Mononuclear cell (primary cell): Measurements from ENCODE around the gene SLC24A3. TPM values are rescaled to one million over a fixed set of nuclear protein-coding genes. Genes with fewer than 3 reads are reported as not detected.
"Not testable (repeated sequence)": the region's sequence is repeated elsewhere in the genome, so short reads cannot be mapped to it uniquely, and the experiment has no call there.

ENCODE experiments used
- H3K27me3 ChIP-seq: 2 replicates; pipeline ENCODE4 v1.6.0; 2011; ENCODE audit warnings: low read length, control low read depth; ENCODE audit not compliant: insufficient read depth
- H3K4me1 ChIP-seq: 2 replicates; pipeline ENCODE4 v1.5.1; 2011; ENCODE audit warnings: mild to moderate bottlenecking, low read length, control low read depth; ENCODE audit not compliant: insufficient read depth
- H3K4me3 ChIP-seq: 2 replicates; pipeline ENCODE4 v1.5.1; 2011; ENCODE audit warnings: mild to moderate bottlenecking, low read length, moderate library complexity
- H3K9me3 ChIP-seq: 2 replicates; pipeline ENCODE4 v1.5.1; 2011; ENCODE audit warnings: low read depth, mild to moderate bottlenecking, control low read depth, low read length
- total RNA-seq: library from RNA; depleted of rRNA; stranded (reverse); fragments of >200 nt; gene quantifications from one replicate; pipeline ENCODE4 v1.2.3, GENCODE V29; 2012

The SLC24A3 gene
- total RNA-seq, 1 donor = 1.0 TPM

DNA sequence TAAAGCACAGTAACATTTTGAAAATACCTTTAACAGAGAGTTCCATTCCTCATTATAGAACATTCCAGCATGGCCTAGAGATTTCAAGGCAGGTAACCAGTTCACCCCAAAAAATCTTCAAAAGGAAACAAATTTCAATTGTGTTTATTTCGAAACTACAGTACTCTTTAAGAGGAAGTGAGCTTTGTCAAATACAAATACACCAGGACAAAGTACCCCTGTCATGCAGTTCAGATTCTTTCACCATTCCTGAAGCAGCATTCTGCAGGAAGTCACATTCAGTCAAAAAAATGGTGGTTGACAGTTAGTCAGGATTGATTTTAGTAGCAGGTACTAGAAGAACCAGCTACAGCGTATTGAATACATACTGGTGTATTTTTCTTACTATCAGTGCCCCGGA lies 456.0 kb downstream of the SLC24A3 start:
- H3K4me1 ChIP-seq = peaks cover 18% of the 10 kb centered on the region
- no peaks in the 10 kb centered on the region for H3K9me3 ChIP-seq
- H3K4me3 ChIP-seq = no peak overlapping the region
- H3K27me3 ChIP-seq = no peaks in the 10 kb centered on the region

DNA sequence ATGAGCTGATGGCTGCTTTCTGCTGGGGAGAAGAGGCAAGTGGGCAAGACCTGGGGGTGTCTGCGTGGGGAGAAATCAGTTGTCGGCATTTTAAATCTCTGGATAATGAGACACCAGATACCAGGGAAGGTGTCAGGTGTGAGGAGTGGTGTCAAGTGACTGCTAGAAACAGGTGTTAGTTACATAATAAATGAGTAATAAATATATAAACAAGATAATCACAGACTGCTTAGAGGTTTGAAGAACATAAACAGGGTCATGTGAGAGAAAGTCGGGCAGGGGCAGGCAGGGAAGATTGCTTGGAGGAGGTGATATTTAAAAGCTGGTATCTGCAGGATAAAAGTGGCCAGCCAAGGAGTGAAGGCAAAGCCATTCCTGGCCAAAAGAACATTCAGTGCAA lies 458.4 kb downstream of the SLC24A3 start:
- Histone ChIP-seq H3K4me1 (peaks cover 18% of the 10 kb centered on the region), H3K27me3 (no peaks in the 10 kb centered on the region), H3K9me3 (no peaks in the 10 kb centered on the region), H3K4me3 (no peak overlapping the region)

DNA sequence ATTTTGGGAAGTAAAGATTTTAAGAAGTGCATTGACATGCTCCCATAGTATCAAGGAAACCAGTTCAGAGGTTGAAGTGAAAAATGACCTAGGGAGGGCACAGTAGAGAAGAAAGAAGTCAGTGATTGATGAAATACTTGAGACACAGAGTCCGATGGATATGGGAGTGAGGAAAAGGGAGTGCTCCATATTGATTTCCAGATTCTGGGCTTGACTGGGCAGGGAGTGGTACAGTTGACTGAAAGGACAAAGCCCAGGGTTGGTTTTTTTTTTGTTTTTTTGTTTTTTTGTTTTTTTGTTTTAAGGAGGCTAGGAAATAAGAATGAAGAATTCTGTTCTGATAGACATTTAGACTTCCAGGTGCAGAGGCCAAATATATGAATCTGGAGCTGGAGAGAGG lies 458.9 kb downstream of the SLC24A3 start:
- H3K4me3 ChIP-seq = no peak overlapping the region
- peaks cover 18% of the 10 kb centered on the region for H3K4me1 ChIP-seq
- H3K9me3 ChIP-seq = no peaks in the 10 kb centered on the region
- H3K27me3 ChIP-seq = no peaks in the 10 kb centered on the region

DNA sequence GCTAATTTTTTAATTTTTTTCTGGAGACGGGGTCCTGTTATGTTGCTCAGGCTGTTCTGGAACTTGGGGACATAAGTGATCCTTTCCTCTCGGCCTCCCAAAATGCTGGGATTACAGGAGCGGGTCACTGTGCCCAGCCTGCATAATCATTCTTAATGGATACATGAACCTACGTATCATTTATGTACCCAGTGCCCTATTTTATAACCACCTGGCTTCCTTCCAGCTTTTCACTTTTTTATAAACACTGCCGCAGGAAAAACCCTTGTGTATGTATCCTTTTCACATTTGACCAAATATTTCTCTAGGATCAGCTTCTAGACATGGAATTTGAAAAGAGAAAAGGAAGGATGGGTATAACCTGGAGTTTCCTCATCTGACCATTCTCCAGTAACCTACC lies 460.1 kb downstream of the SLC24A3 start:
- Histone ChIP-seq H3K27me3 (no peaks in the 10 kb centered on the region), H3K4me3 (no peak overlapping the region), H3K9me3 (no peaks in the 10 kb centered on the region), H3K4me1 (peaks cover 18% of the 10 kb centered on the region)

DNA sequence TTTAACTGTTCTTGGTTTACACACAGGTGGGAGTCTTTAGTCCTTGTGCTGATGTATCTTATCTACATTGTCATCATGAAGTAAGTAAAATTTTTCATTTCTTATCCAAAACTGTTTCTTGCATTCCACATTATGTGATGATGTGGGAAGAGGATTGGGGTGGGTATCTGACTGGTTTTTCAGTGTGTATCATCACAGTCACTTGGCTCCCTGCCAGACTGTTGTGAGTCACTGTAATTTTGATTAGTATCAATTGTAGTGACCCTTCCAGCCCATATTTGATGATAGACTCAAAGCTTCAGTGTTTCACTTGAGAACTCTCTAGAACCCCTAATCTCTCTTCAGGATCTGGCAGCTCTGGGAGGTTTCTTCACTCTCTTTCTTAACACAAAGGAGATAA lies 461.1 kb downstream of the SLC24A3 start:
- H3K9me3 ChIP-seq = no peaks in the 10 kb centered on the region
- peaks cover 16% of the 10 kb centered on the region for H3K4me1 ChIP-seq
- no peaks in the 10 kb centered on the region for H3K27me3 ChIP-seq
- no peak overlapping the region for H3K4me3 ChIP-seq

DNA sequence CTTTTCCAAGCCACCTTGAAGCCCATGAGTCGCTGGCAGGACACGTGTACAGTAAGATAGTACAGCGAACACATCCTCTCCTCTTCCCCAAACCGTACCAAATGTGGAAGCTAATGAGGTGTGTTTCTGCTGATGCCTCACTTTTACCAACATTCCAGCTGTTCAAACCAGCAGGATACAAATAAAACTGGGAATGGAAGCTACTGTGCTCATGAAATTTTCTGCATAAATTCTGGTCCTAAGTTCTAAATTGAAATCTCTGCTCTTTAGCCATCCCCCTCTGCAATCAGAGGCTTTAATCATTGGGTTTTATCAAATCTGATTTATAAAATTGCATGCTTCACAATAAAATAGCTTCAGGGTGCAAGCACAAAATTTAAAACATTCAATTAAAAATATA lies 463.8 kb downstream of the SLC24A3 start:
- H3K27me3 ChIP-seq = no peaks in the 10 kb centered on the region
- H3K9me3 ChIP-seq = no peaks in the 10 kb centered on the region
- no peak overlapping the region for H3K4me3 ChIP-seq
- peaks cover 12% of the 10 kb centered on the region for H3K4me1 ChIP-seq

DNA sequence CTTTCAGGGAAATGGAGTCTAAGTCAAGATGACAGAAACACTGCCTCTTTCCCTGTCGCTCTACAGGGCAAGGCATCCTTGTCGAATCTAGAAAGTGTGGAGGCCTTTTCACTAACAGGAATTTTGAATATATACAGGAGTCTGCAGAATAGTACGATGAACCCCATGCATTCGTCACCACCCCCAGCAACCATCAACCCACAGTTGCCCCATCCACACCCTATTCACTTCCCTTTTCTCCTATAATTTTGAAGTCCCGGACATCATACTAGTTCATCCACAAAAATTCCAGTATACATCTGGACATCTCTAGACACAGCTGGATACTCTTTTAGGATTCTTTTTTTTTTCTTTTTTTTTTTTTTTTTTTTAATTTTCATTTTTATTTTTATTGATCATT lies 464.9 kb downstream of the SLC24A3 start:
- H3K27me3 ChIP-seq = no peaks in the 10 kb centered on the region
- peaks cover under 1% of the 10 kb centered on the region for H3K4me1 ChIP-seq
- no peaks in the 10 kb centered on the region for H3K9me3 ChIP-seq
- no peak overlapping the region for H3K4me3 ChIP-seq

DNA sequence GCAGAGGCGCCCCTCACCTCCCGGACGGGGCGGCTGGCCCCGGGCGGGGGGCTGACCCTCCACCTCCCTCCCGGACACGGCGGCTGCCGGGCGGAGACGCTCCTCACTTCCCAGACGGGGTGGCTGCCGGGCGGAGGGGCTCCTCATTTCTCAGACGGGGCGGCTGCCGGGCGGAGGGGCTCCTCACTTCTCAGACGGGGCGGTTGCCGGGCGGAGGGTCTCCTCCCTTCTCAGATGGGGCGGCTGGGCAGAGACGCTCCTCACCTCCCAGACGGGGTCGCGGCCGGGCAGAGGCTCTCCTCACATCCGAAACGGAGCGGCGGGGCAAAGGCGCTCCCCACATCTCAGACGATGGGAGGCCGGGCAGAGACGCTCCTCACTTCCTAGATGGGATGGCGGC lies 466.1 kb downstream of the SLC24A3 start:
- H3K4me3 ChIP-seq, H3K27me3 ChIP-seq, H3K9me3 ChIP-seq, H3K4me1 ChIP-seq: not testable (repeated sequence)

DNA sequence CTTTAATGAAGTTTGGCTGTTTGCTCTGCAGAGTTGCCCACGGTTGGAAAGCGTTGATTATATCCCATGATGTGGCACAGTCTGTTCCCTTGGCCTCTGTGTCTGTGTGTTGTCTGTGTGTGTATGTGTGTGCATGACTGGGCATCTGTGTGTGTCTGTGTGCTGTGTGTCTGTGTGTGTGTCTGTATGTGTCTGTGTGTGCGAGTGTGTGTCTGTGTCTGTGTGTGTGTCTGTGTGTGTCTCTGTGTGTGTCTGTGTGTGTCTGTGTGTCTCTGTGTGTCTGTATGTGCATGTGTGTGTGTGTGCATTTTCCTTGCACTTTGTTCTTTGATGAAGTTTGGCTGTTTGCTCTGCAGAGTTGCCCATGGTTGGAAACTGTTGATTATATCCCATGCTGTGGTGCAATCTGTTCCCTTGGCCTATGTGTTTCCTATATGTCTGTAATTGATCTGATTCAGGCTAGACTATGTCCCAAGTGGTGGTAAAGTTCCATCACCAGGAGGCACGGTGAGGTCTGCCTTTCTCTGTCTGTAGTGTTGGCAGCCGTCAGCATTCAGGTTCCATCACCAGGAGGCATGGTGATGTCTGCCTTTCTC lies 467.6 kb downstream of the SLC24A3 start:
- no peak overlapping the region for H3K4me3 ChIP-seq
- no peaks in the 10 kb centered on the region for H3K9me3 ChIP-seq
- no peaks in the 10 kb centered on the region for H3K4me1 ChIP-seq
- no peaks in the 10 kb centered on the region for H3K27me3 ChIP-seq

DNA sequence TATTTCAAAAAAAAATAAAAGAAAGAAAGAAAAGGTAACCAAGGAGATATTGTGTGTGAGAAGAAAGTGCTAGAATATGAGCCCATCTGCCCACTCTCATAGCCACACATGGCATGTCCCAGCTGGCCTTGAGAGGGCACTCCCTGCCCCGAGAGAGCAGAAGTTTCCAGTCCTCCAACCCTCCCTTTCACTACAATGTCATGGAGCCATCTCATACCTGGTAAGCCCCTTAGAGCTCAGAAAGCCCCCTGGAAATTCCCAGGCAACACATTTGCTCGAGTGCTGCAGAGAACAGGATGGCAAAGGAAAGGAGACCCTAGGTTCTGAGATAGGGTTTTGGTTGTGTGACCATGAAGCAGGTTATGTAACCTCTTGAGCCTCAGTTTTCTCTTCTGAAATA lies 469.8 kb downstream of the SLC24A3 start:
- H3K4me1 ChIP-seq = peaks cover 13% of the 10 kb centered on the region
- no peak overlapping the region for H3K4me3 ChIP-seq
- no peaks in the 10 kb centered on the region for H3K9me3 ChIP-seq
- no peaks in the 10 kb centered on the region for H3K27me3 ChIP-seq

DNA sequence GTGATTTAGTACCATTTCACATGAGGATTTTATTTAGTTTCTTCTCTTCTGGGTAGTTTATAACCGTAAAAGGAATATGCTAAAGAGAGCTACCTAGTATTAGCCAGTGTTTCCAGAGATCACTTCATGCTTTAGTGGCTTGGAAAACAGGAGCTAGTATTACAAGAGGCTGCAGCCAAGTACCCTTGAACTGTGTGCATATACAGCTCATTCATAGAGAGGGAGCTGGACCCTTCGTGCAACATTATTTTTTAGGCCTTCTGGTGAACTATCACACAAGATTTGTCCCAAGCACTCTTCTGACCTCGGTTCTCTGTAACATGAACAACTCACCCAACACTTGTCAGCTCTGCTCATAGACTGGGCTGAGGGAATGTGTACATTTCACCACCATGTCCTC lies 470.7 kb downstream of the SLC24A3 start:
- no peak overlapping the region for H3K4me3 ChIP-seq

DNA sequence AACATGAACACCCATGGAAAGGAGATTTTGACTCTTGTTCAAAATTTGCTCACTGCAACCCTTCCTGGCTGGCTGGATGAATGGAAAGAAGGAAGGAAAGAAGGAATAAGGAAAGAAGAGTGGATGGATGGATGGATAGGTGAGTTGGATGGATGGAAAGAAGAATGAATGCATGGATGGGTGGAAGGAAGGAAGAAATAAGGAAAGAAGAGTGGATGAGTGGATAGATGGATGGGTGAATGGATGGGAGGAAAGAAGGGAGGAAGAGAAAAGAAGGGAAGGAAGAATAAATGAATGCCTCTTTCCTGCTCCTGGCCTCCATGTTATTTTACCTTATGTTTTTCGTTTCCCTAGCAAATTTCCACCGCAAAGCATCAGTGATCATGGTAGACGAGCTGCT lies 471.4 kb downstream of the SLC24A3 start:
- Histone ChIP-seq H3K9me3 (no peaks in the 10 kb centered on the region), H3K4me3 (no peak overlapping the region), H3K27me3 (no peaks in the 10 kb centered on the region), H3K4me1 (peaks cover 13% of the 10 kb centered on the region)

More for the DNA sequence above, 470.7 kb downstream of the SLC24A3 start:
- H3K4me1 ChIP-seq = peaks cover 13% of the 10 kb centered on the region
- no peaks in the 10 kb centered on the region for H3K27me3 ChIP-seq
- no peaks in the 10 kb centered on the region for H3K9me3 ChIP-seq

DNA sequence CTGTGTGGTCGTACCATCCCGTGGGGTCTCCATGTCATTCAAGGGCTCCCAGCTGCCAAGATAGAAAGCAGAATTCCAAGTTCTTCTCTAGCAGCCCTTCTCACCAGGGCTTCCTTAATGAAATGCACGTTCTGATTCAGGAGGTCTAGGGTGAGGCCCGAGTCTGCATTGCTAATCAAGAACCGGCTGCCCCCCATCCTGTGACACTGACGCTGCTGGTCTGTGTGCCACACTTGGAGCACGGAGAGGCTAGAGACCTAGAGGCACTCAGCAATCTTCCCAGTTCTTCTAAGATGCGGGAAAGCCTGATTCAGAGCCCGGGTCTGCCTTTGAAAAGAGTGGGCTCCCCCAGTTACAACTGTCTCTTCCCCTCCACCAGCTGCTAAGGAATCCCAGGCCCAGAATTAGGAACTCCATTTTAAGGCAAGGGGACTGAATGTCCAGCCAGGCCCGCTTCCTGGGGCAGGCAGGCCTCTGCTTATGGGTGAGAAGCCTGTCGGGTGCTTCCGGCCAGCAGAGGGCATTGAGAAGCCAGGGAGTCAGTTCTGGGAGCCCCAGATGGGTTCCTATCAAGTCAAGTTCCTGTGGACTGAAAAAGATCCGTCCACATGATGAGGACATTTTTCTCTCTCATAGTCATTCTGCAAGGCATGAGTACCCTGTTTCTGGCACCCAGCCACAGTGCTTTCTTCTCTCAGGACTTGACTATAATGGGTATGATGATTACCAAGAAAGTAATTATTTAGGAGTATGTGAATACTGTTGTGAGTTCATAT lies 475.8 kb downstream of the SLC24A3 start:
- Histone ChIP-seq H3K4me3 (no peak overlapping the region), H3K27me3 (no peaks in the 10 kb centered on the region), H3K9me3 (no peaks in the 10 kb centered on the region), H3K4me1 (peaks cover 16% of the 10 kb centered on the region)

DNA sequence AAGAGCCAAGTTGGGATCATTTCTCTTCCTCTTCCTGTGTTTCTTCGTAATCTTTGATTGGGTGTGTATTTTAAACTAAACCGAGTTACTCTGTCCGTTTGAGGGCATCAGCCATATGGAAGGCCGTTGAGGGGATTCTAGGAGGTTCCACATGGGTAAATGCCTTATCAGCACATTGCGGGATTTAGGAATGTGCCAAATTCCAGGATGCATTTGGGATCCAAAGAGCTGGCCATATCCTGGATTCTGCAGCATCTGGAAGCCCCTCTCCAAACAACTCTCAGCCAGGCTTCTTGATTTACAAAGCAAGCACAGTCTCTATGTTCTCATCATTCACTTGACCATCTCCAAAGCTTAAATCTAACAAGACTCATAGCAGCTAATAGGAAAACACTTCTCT lies 478.0 kb downstream of the SLC24A3 start:
- Histone ChIP-seq H3K9me3 (no peaks in the 10 kb centered on the region), H3K4me3 (no peak overlapping the region), H3K4me1 (peaks cover 29% of the 10 kb centered on the region), H3K27me3 (no peaks in the 10 kb centered on the region)

DNA sequence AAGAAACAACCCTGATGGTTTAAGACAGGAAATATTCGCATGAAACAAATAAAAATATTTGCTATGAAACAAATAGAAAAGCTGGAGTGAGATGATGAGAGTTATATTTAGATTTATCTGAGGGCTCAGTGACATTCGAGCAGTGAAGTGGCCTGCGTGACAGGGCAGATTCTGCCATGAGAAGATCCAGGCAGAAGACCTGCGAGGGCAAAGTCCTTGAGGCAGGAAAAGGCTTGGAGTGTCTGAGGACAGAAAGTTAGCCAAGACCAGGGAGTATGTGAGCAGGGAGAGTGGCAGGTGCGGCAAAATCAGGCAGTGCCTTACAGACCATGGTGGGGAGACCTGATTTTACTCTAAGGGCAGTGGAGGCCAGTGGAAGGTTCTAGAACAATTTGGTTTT lies 478.7 kb downstream of the SLC24A3 start:
- no peaks in the 10 kb centered on the region for H3K9me3 ChIP-seq
- peaks cover 26% of the 10 kb centered on the region for H3K4me1 ChIP-seq
- no peak overlapping the region for H3K4me3 ChIP-seq
- H3K27me3 ChIP-seq = no peaks in the 10 kb centered on the region

DNA sequence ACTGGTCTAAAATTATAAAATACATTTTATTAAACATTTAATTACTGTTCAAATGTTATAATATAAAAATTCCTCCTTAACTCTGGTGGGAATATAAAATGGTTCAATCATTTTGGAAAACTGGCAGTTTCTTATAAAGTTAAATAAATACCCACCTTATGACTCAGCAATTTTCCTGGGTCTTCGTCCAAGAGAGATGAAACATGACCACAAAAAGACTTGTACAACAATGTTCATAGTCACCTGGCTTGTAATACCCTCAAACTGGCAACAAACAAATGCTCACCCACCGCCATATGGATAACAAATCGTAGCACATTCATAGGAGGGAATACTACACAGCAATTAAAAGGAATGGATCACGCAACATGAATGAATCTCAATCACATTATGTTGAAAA lies 479.7 kb downstream of the SLC24A3 start:
- Histone ChIP-seq H3K4me1 (peaks cover 20% of the 10 kb centered on the region), H3K4me3 (no peak overlapping the region), H3K27me3 (no peaks in the 10 kb centered on the region), H3K9me3 (no peaks in the 10 kb centered on the region)
